ENCODE data around the gene OR52K2.

- no peak for TF ChIP-seq CTCF (IDR thresholded peaks at IDR 0.05; ENCODE audit: insufficient read depth, low read length)
- TF ChIP-seq POLR2AphosphoS5 (IDR thresholded peaks at IDR 0.05; ENCODE audit: low read depth): no peak
- TF ChIP-seq REST (IDR thresholded peaks at IDR 0.05; ENCODE audit: insufficient replicate concordance, low read depth): no peak
Measured at GRCh38 chr11:4484310-4484709, 35.2 kb downstream of the OR52K2 start.

Data from HL-60 (cell line).